Measurements from ENCODE around the gene CAMK1D. TPM values are rescaled to one million over a fixed set of nuclear protein-coding genes. Genes with fewer than 3 reads are reported as not detected.

Gene CAMK1D
- total and polyA plus RNA-seq, 2 experiments from 2014 or later = 4.6 to 7.2 TPM

DNA sequence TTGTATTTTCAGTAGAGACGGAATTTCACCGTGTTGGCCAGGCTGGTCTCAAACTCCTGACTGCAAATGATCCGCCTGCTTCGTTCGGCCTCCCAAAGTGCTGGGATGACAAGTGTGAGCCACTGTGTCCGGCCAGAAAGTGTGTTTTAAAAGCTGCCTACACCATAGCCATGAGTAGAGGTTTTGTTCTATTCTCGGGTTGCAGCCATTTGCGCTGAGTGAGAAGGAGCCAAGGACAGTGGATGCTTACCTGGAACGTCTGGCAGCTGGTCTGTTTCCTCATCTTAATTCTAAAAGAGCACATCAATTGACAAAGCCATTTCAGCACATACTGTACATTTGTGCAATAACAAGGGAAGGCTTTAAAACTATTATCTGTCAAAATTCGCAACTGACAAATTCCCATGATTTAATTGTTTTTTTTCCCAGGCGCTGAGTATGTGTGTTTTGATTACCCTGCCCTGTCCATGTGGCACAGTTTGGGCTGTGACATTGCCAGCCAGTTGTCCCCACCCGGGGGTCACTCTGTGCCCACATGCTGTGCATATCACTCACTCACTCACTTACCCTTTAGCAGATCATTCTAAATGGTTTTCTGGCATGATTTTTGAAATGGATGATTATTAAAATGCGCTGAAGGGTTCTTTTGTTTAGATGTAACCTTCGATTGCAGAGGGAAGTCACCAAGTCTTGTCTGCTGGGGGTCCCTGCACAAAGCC lies 400.6 kb downstream of the CAMK1D start:
- Histone ChIP-seq H3K79me2 (replicated peaks; ENCODE audit: insufficient read depth) (no peaks in the 10 kb centered on the region), H3K27ac (ENCODE audit: low read depth) (no peak overlapping the region), H3K4me3 (no peak overlapping the region), H3K9me2 (ENCODE audit: insufficient read depth) (no peaks in the 10 kb centered on the region), H3K27me3 (ENCODE audit: insufficient read depth) (no peaks in the 10 kb centered on the region), H4K20me1 (replicated peaks; ENCODE audit: insufficient read depth) (no peaks in the 10 kb centered on the region), H3K36me3 (ENCODE audit: insufficient read depth) (no peaks in the 10 kb centered on the region), H3K4me1 (ENCODE audit: insufficient read depth) (no peaks in the 10 kb centered on the region), H2AFZ (no peak overlapping the region), H3F3A (replicated peaks; ENCODE audit: low read depth) (no peaks in the 10 kb centered on the region), H3K4me2 (no peak overlapping the region)
- H3K4me1 Mint-ChIP-seq = peaks cover 3% of the 10 kb centered on the region; the same call in 1 of the 3 replicates
- no peak for TF ChIP-seq NANOG (IDR thresholded peaks at IDR 0.05; ENCODE audit: borderline replicate concordance)
- no peak for TF ChIP-seq CREB1 (CRISPR knock-in tag; IDR thresholded peaks at IDR 0.05; ENCODE audit: low read depth)
- TF ChIP-seq, protein P1, sequence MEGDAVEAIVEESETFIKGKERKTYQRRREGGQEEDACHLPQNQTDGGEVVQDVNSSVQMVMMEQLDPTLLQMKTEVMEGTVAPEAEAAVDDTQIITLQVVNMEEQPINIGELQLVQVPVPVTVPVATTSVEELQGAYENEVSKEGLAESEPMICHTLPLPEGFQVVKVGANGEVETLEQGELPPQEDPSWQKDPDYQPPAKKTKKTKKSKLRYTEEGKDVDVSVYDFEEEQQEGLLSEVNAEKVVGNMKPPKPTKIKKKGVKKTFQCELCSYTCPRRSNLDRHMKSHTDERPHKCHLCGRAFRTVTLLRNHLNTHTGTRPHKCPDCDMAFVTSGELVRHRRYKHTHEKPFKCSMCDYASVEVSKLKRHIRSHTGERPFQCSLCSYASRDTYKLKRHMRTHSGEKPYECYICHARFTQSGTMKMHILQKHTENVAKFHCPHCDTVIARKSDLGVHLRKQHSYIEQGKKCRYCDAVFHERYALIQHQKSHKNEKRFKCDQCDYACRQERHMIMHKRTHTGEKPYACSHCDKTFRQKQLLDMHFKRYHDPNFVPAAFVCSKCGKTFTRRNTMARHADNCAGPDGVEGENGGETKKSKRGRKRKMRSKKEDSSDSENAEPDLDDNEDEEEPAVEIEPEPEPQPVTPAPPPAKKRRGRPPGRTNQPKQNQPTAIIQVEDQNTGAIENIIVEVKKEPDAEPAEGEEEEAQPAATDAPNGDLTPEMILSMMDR (conservative IDR thresholded peaks at IDR 0.05; ENCODE audit: low read depth in 2 of 2) = no peak
- no peak for TF ChIP-seq EZH2phosphoT487 (IDR thresholded peaks at IDR 0.05; ENCODE audit: unreplicated experiment)
- TF ChIP-seq, protein P2, sequence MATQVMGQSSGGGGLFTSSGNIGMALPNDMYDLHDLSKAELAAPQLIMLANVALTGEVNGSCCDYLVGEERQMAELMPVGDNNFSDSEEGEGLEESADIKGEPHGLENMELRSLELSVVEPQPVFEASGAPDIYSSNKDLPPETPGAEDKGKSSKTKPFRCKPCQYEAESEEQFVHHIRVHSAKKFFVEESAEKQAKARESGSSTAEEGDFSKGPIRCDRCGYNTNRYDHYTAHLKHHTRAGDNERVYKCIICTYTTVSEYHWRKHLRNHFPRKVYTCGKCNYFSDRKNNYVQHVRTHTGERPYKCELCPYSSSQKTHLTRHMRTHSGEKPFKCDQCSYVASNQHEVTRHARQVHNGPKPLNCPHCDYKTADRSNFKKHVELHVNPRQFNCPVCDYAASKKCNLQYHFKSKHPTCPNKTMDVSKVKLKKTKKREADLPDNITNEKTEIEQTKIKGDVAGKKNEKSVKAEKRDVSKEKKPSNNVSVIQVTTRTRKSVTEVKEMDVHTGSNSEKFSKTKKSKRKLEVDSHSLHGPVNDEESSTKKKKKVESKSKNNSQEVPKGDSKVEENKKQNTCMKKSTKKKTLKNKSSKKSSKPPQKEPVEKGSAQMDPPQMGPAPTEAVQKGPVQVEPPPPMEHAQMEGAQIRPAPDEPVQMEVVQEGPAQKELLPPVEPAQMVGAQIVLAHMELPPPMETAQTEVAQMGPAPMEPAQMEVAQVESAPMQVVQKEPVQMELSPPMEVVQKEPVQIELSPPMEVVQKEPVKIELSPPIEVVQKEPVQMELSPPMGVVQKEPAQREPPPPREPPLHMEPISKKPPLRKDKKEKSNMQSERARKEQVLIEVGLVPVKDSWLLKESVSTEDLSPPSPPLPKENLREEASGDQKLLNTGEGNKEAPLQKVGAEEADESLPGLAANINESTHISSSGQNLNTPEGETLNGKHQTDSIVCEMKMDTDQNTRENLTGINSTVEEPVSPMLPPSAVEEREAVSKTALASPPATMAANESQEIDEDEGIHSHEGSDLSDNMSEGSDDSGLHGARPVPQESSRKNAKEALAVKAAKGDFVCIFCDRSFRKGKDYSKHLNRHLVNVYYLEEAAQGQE (IDR thresholded peaks at IDR 0.05; ENCODE audit: unreplicated experiment) = no peak
- TF ChIP-seq JUNB (IDR thresholded peaks at IDR 0.05; ENCODE audit: unreplicated experiment) = no peak
- no peak for TF ChIP-seq STAT1 (IDR thresholded peaks at IDR 0.05; ENCODE audit: unreplicated experiment)
- TF ChIP-seq ZNF114 (CRISPR knock-in tag; IDR thresholded peaks at IDR 0.05) = no peak
- TF ChIP-seq, protein P3, sequence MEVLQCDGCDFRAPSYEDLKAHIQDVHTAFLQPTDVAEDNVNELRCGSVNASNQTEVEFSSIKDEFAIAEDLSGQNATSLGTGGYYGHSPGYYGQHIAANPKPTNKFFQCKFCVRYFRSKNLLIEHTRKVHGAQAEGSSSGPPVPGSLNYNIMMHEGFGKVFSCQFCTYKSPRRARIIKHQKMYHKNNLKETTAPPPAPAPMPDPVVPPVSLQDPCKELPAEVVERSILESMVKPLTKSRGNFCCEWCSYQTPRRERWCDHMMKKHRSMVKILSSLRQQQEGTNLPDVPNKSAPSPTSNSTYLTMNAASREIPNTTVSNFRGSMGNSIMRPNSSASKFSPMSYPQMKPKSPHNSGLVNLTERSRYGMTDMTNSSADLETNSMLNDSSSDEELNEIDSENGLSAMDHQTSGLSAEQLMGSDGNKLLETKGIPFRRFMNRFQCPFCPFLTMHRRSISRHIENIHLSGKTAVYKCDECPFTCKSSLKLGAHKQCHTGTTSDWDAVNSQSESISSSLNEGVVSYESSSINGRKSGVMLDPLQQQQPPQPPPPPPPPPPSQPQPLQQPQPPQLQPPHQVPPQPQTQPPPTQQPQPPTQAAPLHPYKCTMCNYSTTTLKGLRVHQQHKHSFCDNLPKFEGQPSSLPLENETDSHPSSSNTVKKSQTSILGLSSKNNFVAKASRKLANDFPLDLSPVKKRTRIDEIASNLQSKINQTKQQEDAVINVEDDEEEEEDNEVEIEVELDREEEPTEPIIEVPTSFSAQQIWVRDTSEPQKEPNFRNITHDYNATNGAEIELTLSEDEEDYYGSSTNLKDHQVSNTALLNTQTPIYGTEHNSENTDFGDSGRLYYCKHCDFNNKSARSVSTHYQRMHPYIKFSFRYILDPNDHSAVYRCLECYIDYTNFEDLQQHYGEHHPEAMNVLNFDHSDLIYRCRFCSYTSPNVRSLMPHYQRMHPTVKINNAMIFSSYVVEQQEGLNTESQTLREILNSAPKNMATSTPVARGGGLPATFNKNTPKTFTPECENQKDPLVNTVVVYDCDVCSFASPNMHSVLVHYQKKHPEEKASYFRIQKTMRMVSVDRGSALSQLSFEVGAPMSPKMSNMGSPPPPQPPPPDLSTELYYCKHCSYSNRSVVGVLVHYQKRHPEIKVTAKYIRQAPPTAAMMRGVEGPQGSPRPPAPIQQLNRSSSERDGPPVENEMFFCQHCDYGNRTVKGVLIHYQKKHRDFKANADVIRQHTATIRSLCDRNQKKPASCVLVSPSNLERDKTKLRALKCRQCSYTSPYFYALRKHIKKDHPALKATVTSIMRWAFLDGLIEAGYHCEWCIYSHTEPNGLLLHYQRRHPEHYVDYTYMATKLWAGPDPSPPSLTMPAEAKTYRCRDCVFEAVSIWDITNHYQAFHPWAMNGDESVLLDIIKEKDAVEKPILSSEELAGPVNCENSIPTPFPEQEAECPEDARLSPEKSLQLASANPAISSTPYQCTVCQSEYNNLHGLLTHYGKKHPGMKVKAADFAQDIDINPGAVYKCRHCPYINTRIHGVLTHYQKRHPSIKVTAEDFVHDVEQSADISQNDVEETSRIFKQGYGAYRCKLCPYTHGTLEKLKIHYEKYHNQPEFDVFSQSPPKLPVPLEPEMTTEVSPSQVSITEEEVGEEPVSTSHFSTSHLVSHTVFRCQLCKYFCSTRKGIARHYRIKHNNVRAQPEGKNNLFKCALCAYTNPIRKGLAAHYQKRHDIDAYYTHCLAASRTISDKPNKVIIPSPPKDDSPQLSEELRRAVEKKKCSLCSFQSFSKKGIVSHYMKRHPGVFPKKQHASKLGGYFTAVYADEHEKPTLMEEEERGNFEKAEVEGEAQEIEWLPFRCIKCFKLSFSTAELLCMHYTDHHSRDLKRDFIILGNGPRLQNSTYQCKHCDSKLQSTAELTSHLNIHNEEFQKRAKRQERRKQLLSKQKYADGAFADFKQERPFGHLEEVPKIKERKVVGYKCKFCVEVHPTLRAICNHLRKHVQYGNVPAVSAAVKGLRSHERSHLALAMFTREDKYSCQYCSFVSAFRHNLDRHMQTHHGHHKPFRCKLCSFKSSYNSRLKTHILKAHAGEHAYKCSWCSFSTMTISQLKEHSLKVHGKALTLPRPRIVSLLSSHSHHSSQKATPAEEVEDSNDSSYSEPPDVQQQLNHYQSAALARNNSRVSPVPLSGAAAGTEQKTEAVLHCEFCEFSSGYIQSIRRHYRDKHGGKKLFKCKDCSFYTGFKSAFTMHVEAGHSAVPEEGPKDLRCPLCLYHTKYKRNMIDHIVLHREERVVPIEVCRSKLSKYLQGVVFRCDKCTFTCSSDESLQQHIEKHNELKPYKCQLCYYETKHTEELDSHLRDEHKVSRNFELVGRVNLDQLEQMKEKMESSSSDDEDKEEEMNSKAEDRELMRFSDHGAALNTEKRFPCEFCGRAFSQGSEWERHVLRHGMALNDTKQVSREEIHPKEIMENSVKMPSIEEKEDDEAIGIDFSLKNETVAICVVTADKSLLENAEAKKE (CRISPR knock-in tag; IDR thresholded peaks at IDR 0.05) = no peak
- TF ChIP-seq, protein P4, sequence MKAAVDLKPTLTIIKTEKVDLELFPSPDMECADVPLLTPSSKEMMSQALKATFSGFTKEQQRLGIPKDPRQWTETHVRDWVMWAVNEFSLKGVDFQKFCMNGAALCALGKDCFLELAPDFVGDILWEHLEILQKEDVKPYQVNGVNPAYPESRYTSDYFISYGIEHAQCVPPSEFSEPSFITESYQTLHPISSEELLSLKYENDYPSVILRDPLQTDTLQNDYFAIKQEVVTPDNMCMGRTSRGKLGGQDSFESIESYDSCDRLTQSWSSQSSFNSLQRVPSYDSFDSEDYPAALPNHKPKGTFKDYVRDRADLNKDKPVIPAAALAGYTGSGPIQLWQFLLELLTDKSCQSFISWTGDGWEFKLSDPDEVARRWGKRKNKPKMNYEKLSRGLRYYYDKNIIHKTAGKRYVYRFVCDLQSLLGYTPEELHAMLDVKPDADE (IDR thresholded peaks at IDR 0.05) = no peak
- TF ChIP-seq POLR2AphosphoS5 (IDR thresholded peaks at IDR 0.05; ENCODE audit: low read depth) = no peak
- no peak for TF ChIP-seq EZH2 (IDR thresholded peaks at IDR 0.05; ENCODE audit: low read depth, unreplicated experiment)
- TF ChIP-seq ZNF331 (CRISPR knock-in tag; IDR thresholded peaks at IDR 0.05; ENCODE audit: low read depth) = no peak
- peaks cover 10% of the 10 kb centered on the region for H3K27me3 Mint-ChIP-seq (ENCODE audit: insufficient read depth, low read depth, poor library complexity)
- peaks cover 3% of the 10 kb centered on the region; the same call in 2 of the 3 replicates for H3K9me3 Mint-ChIP-seq
- ATAC-seq = no peak
- H3K36me3 Mint-ChIP-seq (ENCODE audit: low read depth) = no peaks in the 10 kb centered on the region
- DNase-seq (ENCODE audit: low spot score) = no peak
- H3K4me3 Mint-ChIP-seq = no peak overlapping the region
- H3K27ac Mint-ChIP-seq = no peak overlapping the region; the same call in 1 of the 2 replicates
